Nephron (organoid): ENCODE measurements around the gene SPSB3.
A peak's percentile ranks its signal among the peaks of the same experiment; 100 is the strongest.

Experiments
- H3K27ac Mint-ChIP-seq, 3 experiments: 2 replicates each; pipeline ENCODE4 v1.8.0; 2020; ENCODE audit warnings: mixed read lengths in 3 of 3, mild to moderate bottlenecking in 2 of 3, moderate library complexity in 1 of 3
- H3K27me3 Mint-ChIP-seq: 2 replicates; pipeline ENCODE4 v1.8.0; 2021; ENCODE audit warnings: low read depth, mild to moderate bottlenecking, moderate library complexity, mixed read lengths
- H3K36me3 Mint-ChIP-seq: 2 replicates; pipeline ENCODE4 v1.8.0; 2020; ENCODE audit warnings: low read depth, mixed read lengths
- H3K4me1 Mint-ChIP-seq: 2 replicates; pipeline ENCODE4 v1.8.0; 2020; ENCODE audit warnings: mixed read lengths
- H3K4me3 Mint-ChIP-seq, 3 experiments: 2 replicates each; pipeline ENCODE4 v1.8.0; 2020; ENCODE audit warnings: mild to moderate bottlenecking in 3 of 3, mixed read lengths in 3 of 3, moderate library complexity in 2 of 3
- H3K9me3 Mint-ChIP-seq: 2 replicates; pipeline ENCODE4 v1.8.0; 2020; ENCODE audit warnings: mixed read lengths
- CTCF ChIP-seq, 3 experiments: fragments of 200-600 bp; sonication (generic); IDR thresholded peaks; one replicate each; pipeline ENCODE4 v1.5.0; 2021; ENCODE audit warnings: antibody characterized with exemption in 3 of 3; ENCODE audit not compliant: unreplicated experiment in 3 of 3

SPSB3 gene

GRCh38 chr16:1782408-1783264 is at the start of gene SPSB3, which contains the start of gene NUBP2:
SPSB3 (minus strand) TSS chr16:1782571; CDS start chr16:1781483, 1,088 bp downstream.
NUBP2 (plus strand) TSS chr16:1782960; CDS start chr16:1783021, 61 bp downstream.
- Mint-ChIP-seq H3K9me3 (no peaks in the 10 kb centered on the region), H3K4me1 (peaks cover 9% of the 10 kb centered on the region), H3K4me3 (peak within 1 kb of the TSS; percentile 90 to 96 (median 95)), H3K27ac (peak within 1 kb of the TSS; percentile 77 to 88 (median 86)), H3K27me3 (no peaks in the 10 kb centered on the region), H3K36me3 (no peaks in the 10 kb centered on the region)
- TF ChIP-seq CTCF (IDR thresholded peaks at IDR 0.05; ENCODE audit: unreplicated experiment in 3 of 3) = peak in 1 of 3 experiments; percentile 18

- H3K4me3 Mint-ChIP-seq = peak overlapping the region in 2 of 3 experiments; percentile 40 to 61
- H3K9me3 Mint-ChIP-seq = no peaks in the 10 kb centered on the region
- peaks cover 18% of the 10 kb centered on the region for H3K4me1 Mint-ChIP-seq
- H3K27ac Mint-ChIP-seq = peak overlapping the region in 2 of 3 experiments; percentile 11 to 33
- H3K27me3 Mint-ChIP-seq = peaks cover 3% of the 10 kb centered on the region
- TF ChIP-seq CTCF (IDR thresholded peaks at IDR 0.05; ENCODE audit: unreplicated experiment in 3 of 3) = no peak
- H3K36me3 Mint-ChIP-seq = peaks cover 15% of the 10 kb centered on the region
Observed at GRCh38 chr16:1831186-1832075, 49.1 kb upstream of the SPSB3 start.

- peaks cover 15% of the 10 kb centered on the region for H3K36me3 Mint-ChIP-seq
- peaks cover 18% of the 10 kb centered on the region for H3K4me1 Mint-ChIP-seq
- H3K27me3 Mint-ChIP-seq = peaks cover 3% of the 10 kb centered on the region
- H3K9me3 Mint-ChIP-seq = no peaks in the 10 kb centered on the region
- peak overlapping the region in 2 of 3 experiments; percentile 20 to 54 for H3K27ac Mint-ChIP-seq
- no peak for TF ChIP-seq CTCF (IDR thresholded peaks at IDR 0.05; ENCODE audit: unreplicated experiment in 3 of 3)
- peak overlapping the region; percentile 42 to 63 (median 52) for H3K4me3 Mint-ChIP-seq
Observed at GRCh38 chr16:1830213-1830612, 47.8 kb upstream of the SPSB3 start.

GRCh38 chr16:1828645-1829410 is 46.5 kb upstream of the SPSB3 start:
- peaks cover 24% of the 10 kb centered on the region for H3K4me1 Mint-ChIP-seq
- H3K27me3 Mint-ChIP-seq = peaks cover 3% of the 10 kb centered on the region
- H3K27ac Mint-ChIP-seq = peak overlapping the region in 2 of 3 experiments; percentile 14 to 87
- H3K36me3 Mint-ChIP-seq = peaks cover 15% of the 10 kb centered on the region
- H3K9me3 Mint-ChIP-seq = no peaks in the 10 kb centered on the region
- no peak for TF ChIP-seq CTCF (IDR thresholded peaks at IDR 0.05; ENCODE audit: unreplicated experiment in 3 of 3)
- H3K4me3 Mint-ChIP-seq = peak overlapping the region; percentile 87 to 93 (median 87)
